Mesothelial cell of epicardium (in vitro differentiated cells): ENCODE data around the gene AIDA. TPM values are rescaled to one million over a fixed set of nuclear protein-coding genes. Genes with fewer than 3 reads are reported as not detected.
A peak's percentile ranks its signal among the peaks of the same experiment; 100 is the strongest.

Experiments used
- DNase-seq, 2 experiments: peaks; one replicate each; pipeline ENCODE4 v3.0.0; 2021; ENCODE audit warnings: low spot score in 2 of 2; ENCODE audit not compliant: unreplicated experiment in 2 of 2
- H3K27ac Mint-ChIP-seq: 2 replicates; pipeline ENCODE4 v1.8.0; 2021; ENCODE audit warnings: mixed read lengths
- H3K27me3 Mint-ChIP-seq: 2 replicates; pipeline ENCODE4 v1.8.0; 2021; ENCODE audit warnings: low read depth, mixed read lengths
- H3K36me3 Mint-ChIP-seq: 2 replicates; pipeline ENCODE4 v1.8.0; 2021; ENCODE audit warnings: mixed read lengths
- H3K4me1 Mint-ChIP-seq: 2 replicates; pipeline ENCODE4 v1.8.0; 2021; ENCODE audit warnings: mixed read lengths
- H3K4me3 Mint-ChIP-seq: 2 replicates; pipeline ENCODE4 v1.8.0; 2021; ENCODE audit warnings: mild to moderate bottlenecking, moderate library complexity, mixed read lengths
- H3K9me3 Mint-ChIP-seq: 2 replicates; pipeline ENCODE4 v1.8.0; 2021; ENCODE audit warnings: mixed read lengths
- CTCF ChIP-seq: fragments of 200-600 bp; sonication (generic); IDR thresholded peaks from one replicate; pipeline ENCODE4 v1.5.0; 2021; ENCODE audit warnings: antibody characterized with exemption; ENCODE audit not compliant: unreplicated experiment
- total RNA-seq: library from RNA; stranded (reverse); gene quantifications from 3 replicates; pipeline ENCODE4 v1.2.1, GENCODE V29; 2021

Gene AIDA
- total RNA-seq, 1 donor from 2014 or later: 38.6 TPM

- H3K27me3 Mint-ChIP-seq: no peaks in the 10 kb centered on the region
- DNase-seq: no peak
- TF ChIP-seq CTCF: no peak
- H3K4me3 Mint-ChIP-seq: no peak overlapping the region
- H3K36me3 Mint-ChIP-seq: peaks cover 28% of the 10 kb centered on the region
- no peak overlapping the region for H3K27ac Mint-ChIP-seq
- H3K4me1 Mint-ChIP-seq: peaks cover 19% of the 10 kb centered on the region
- H3K9me3 Mint-ChIP-seq: peaks cover 14% of the 10 kb centered on the region
These were observed 70.9 kb downstream of the AIDA start for GRCh38 chr1:222641269-222641948.

GRCh38 chr1:222634180-222635013 is 77.9 kb downstream of the AIDA start:
- no peaks in the 10 kb centered on the region for H3K27me3 Mint-ChIP-seq
- peak in 1 of 2 experiments; percentile 53 for DNase-seq
- H3K9me3 Mint-ChIP-seq: peaks cover 8% of the 10 kb centered on the region
- H3K4me3 Mint-ChIP-seq: no peak overlapping the region
- peak; percentile 87 for TF ChIP-seq CTCF
- peaks cover 41% of the 10 kb centered on the region for H3K36me3 Mint-ChIP-seq
- no peaks in the 10 kb centered on the region for H3K4me1 Mint-ChIP-seq
- H3K27ac Mint-ChIP-seq: peak overlapping the region; percentile 44

- H3K27ac Mint-ChIP-seq: no peak overlapping the region
- H3K9me3 Mint-ChIP-seq: no peaks in the 10 kb centered on the region
- no peak for TF ChIP-seq CTCF
- peaks cover 41% of the 10 kb centered on the region for H3K36me3 Mint-ChIP-seq
- H3K4me3 Mint-ChIP-seq: no peak overlapping the region
- no peaks in the 10 kb centered on the region for H3K27me3 Mint-ChIP-seq
- H3K4me1 Mint-ChIP-seq: no peaks in the 10 kb centered on the region
- DNase-seq: no peak
These were observed 79.5 kb downstream of the AIDA start for GRCh38 chr1:222632749-222633148.

- TF ChIP-seq CTCF: no peak
- DNase-seq: no peak
- Mint-ChIP-seq H3K27ac (no peak overlapping the region), H3K27me3 (no peaks in the 10 kb centered on the region), H3K9me3 (no peaks in the 10 kb centered on the region), H3K4me3 (no peak overlapping the region), H3K36me3 (peaks cover 44% of the 10 kb centered on the region), H3K4me1 (no peaks in the 10 kb centered on the region)
These were observed 80.6 kb downstream of the AIDA start for GRCh38 chr1:222631611-222632208.

GRCh38 chr1:222629921-222630535 is 82.3 kb downstream of the AIDA start:
- H3K4me1 Mint-ChIP-seq: no peaks in the 10 kb centered on the region
- no peak overlapping the region for H3K4me3 Mint-ChIP-seq
- peaks cover 47% of the 10 kb centered on the region for H3K36me3 Mint-ChIP-seq
- TF ChIP-seq CTCF: no peak
- H3K27ac Mint-ChIP-seq: no peak overlapping the region
- DNase-seq: no peak
- H3K9me3 Mint-ChIP-seq: no peaks in the 10 kb centered on the region
- H3K27me3 Mint-ChIP-seq: no peaks in the 10 kb centered on the region
